Measurements from ENCODE around the gene CLDN4. TPM values are rescaled to one million over a fixed set of nuclear protein-coding genes. Genes with fewer than 3 reads are reported as not detected.

CLDN4 gene
- total and polyA plus RNA-seq, 12 donors = 0.03 to 0.30 (median 0.14) TPM; not detected in 9

GRCh38 chr7:73852500-73852899, 21.7 kb downstream of the CLDN4 start:
- Histone ChIP-seq H3K27me3 (peaks cover 0 to 29% (median 16%) of the 10 kb centered on the region in 7 donors), H3K27ac (peak overlapping the region in 1 of 10 donors; percentile 53), H3K9me3 (no peaks in the 10 kb centered on the region), H3K4me1 (peaks cover 0 to 32% (median 13%) of the 10 kb centered on the region in 9 donors), H3K4me3 (no peak overlapping the region), H3K36me3 (no peaks in the 10 kb centered on the region)
- no peak for DNase-seq
- TF ChIP-seq CTCF (IDR thresholded peaks at IDR 0.05) = no peak
- ATAC-seq = no peak
- 63 to 74% methylated on average over 5 of the region's 5 CpGs for WGBS, 2 donors
- intact Hi-C loops (cut with DNase I) = loop anchor here in 9 of 10 donors (2.0 to 10.0 kb wide), 8 partner anchors 40 to 248 kb away; partner anchors contain the start of gene ABHD11 (in 3 of the 9)

GRCh38 chr7:73856941-73857340, 26.1 kb downstream of the CLDN4 start:
- no peak overlapping the region for H3K4me3 ChIP-seq
- no peaks in the 10 kb centered on the region for H3K36me3 ChIP-seq
- peaks cover 0 to 11% (median 7%) of the 10 kb centered on the region in 9 donors for H3K4me1 ChIP-seq
- H3K27me3 ChIP-seq = peaks cover 0 to 29% (median 18%) of the 10 kb centered on the region in 7 donors
- no peak for TF ChIP-seq CTCF (IDR thresholded peaks at IDR 0.05)
- DNase-seq (no peak), ATAC-seq (peak in 1 of 8 donors; percentile 32)
- no peak overlapping the region for H3K27ac ChIP-seq
- no peaks in the 10 kb centered on the region for H3K9me3 ChIP-seq
- intact Hi-C loops (cut with DNase I) = loop anchor here (2.0 to 10.0 kb wide), 9 partner anchors 40 to 252 kb away; partner anchors contain the start of gene ABHD11 (in 3 of the 10)
- WGBS, 2 donors = 56 to 58% methylated on average over 3 of the region's 3 CpGs

- Histone ChIP-seq H3K36me3 (no peaks in the 10 kb centered on the region), H3K4me1 (peaks cover 0 to 8% (median 6%) of the 10 kb centered on the region in 9 donors), H3K4me3 (no peak overlapping the region), H3K27me3 (peaks cover 0 to 24% (median 11%) of the 10 kb centered on the region in 7 donors), H3K27ac (no peak overlapping the region), H3K9me3 (no peaks in the 10 kb centered on the region)
- DNase-seq = no peak
- no peak for ATAC-seq
- WGBS, 2 donors = 64 to 74% methylated on average over 2 of the region's 2 CpGs
- no peak for TF ChIP-seq CTCF (IDR thresholded peaks at IDR 0.05)
- intact Hi-C loops (cut with DNase I) = loop anchor here in 9 of 10 donors (5.0 to 10.0 kb wide), 8 partner anchors 42 to 254 kb away; partner anchors contain the start of gene ABHD11 (in 3 of the 9)
Observed at GRCh38 chr7:73858807-73859206, 28.0 kb downstream of the CLDN4 start.

GRCh38 chr7:73860859-73861258, 30.1 kb downstream of the CLDN4 start, which contains the start of gene TMEM270:
Gene TMEM270 (plus strand): TSS chr7:73861159. CDS start chr7:73861195, 36 bp downstream.
- H3K27ac ChIP-seq = no peak within 1 kb of the TSS
- ATAC-seq (no peak), DNase-seq (no peak)
- H3K27me3 ChIP-seq = peaks cover 0 to 11% (median under 1%) of the 10 kb centered on the region in 7 donors
- TF ChIP-seq CTCF (IDR thresholded peaks at IDR 0.05) = no peak
- WGBS, 2 donors = 87 to 91% methylated on average over 11 of the region's 11 CpGs
- peaks cover 0 to 2% (median under 1%) of the 10 kb centered on the region in 9 donors for H3K4me1 ChIP-seq
- no peaks in the 10 kb centered on the region for H3K36me3 ChIP-seq
- no peaks in the 10 kb centered on the region for H3K9me3 ChIP-seq
- no peak within 1 kb of the TSS for H3K4me3 ChIP-seq
- intact Hi-C loops (cut with DNase I) = loop anchor here in 7 of 10 donors (5.0 to 10.0 kb wide), 5 partner anchors 166 to 534 kb away; partner anchors contain the start of genes EIF4H (in 1 of the 7) and ELN (in 1 of the 7)

Data from heart right ventricle (tissue), 16 donors.